ENCODE measurements around the gene GBX1.

DNA sequence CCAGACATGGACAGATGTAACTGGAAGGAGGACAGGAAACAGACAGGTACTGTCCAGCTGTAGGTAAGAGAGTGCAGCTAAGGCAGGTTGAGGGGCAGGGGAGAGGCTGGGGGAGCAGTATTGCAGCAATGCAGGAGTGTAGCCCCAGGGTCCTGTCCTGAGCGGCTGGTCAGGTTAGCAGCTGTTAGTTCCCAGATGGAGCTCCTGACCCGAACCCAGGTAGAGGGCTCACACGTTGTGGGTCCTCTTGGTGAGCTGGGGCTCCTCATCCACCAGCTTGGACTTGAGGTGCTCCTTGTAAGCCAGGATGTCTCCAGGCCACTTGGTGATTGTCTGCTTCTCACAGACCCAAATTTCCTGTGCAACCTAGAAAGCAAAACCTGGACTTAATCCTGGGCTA is 46.3 kb upstream of the GBX1 start:
- TF ChIP-seq, protein P1, sequence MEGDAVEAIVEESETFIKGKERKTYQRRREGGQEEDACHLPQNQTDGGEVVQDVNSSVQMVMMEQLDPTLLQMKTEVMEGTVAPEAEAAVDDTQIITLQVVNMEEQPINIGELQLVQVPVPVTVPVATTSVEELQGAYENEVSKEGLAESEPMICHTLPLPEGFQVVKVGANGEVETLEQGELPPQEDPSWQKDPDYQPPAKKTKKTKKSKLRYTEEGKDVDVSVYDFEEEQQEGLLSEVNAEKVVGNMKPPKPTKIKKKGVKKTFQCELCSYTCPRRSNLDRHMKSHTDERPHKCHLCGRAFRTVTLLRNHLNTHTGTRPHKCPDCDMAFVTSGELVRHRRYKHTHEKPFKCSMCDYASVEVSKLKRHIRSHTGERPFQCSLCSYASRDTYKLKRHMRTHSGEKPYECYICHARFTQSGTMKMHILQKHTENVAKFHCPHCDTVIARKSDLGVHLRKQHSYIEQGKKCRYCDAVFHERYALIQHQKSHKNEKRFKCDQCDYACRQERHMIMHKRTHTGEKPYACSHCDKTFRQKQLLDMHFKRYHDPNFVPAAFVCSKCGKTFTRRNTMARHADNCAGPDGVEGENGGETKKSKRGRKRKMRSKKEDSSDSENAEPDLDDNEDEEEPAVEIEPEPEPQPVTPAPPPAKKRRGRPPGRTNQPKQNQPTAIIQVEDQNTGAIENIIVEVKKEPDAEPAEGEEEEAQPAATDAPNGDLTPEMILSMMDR (conservative IDR thresholded peaks at IDR 0.05; ENCODE audit: low read depth, low read length), result no peak
- TF ChIP-seq RCOR1 (IDR thresholded peaks at IDR 0.05; ENCODE audit: insufficient replicate concordance, low read length) (no peak), POLR2A (IDR thresholded peaks at IDR 0.05; ENCODE audit: low read depth, low read length) (no peak), BHLHE40 (IDR thresholded peaks at IDR 0.05; ENCODE audit: low read depth, low read length) (no peak), CHD1 (IDR thresholded peaks at IDR 0.05; ENCODE audit: low read depth, low read length) (no peak), MXI1 (IDR thresholded peaks at IDR 0.05; ENCODE audit: borderline replicate concordance, low read depth, low read length) (no peak), RFX5 (IDR thresholded peaks at IDR 0.05; ENCODE audit: low read depth, low read length) (no peak), MAFK (IDR thresholded peaks at IDR 0.05; ENCODE audit: low read depth, low read length) (no peak), RAD21 (IDR thresholded peaks at IDR 0.05; ENCODE audit: low read length) (no peak), SMC3 (IDR thresholded peaks at IDR 0.05; ENCODE audit: low read depth, low read length) (no peak), CEBPB (IDR thresholded peaks at IDR 0.05; ENCODE audit: low read depth, low read length) (no peak), NFE2L2 (IDR thresholded peaks at IDR 0.05; ENCODE audit: low read depth, low read length) (no peak), MAZ (IDR thresholded peaks at IDR 0.05; ENCODE audit: borderline replicate concordance, low read depth, low read length) (no peak)
- TF ChIP-seq, protein P2, sequence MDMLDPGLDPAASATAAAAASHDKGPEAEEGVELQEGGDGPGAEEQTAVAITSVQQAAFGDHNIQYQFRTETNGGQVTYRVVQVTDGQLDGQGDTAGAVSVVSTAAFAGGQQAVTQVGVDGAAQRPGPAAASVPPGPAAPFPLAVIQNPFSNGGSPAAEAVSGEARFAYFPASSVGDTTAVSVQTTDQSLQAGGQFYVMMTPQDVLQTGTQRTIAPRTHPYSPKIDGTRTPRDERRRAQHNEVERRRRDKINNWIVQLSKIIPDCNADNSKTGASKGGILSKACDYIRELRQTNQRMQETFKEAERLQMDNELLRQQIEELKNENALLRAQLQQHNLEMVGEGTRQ (IDR thresholded peaks at IDR 0.05; ENCODE audit: low read depth, low read length), result no peak
